AG08395 (cell line): Measurements from ENCODE around the gene HEBP2.
"Not testable (repeated sequence)": the region's sequence is repeated elsewhere in the genome, so short reads cannot be mapped to it uniquely, and the experiment has no call there.

ENCODE experiments used
- DNase-seq: peaks from one replicate; pipeline ENCODE4 v3.0.0; 2012; ENCODE audit warnings: mixed read lengths, low spot score

Gene HEBP2, protein sequence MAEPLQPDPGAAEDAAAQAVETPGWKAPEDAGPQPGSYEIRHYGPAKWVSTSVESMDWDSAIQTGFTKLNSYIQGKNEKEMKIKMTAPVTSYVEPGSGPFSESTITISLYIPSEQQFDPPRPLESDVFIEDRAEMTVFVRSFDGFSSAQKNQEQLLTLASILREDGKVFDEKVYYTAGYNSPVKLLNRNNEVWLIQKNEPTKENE

GRCh38 chr6:138403801-138404665 is at the start of gene HEBP2:
HEBP2 (plus strand) TSS chr6:138404223; CDS start chr6:138404496, 273 bp downstream.
- peak; percentile 79 for DNase-seq

DNA sequence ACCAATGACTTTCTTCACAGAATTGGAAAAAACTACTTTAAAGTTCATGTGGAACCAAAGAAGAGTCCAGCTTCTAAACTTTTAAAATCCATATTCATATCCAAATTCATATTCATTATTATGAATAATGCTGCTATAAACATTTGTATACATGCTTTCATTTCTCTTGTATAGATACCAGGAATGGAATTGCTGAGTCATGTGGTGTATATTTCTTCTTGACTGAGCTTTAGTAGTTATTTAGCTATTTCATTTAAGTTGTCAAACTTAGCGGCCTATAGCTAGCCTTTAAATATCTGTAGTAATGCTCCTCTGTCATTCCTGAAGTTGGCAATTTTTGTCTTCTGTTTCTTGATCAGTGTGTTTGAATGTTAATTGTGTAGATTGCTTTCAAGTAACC is 46.1 kb upstream of the HEBP2 start:
- no peak for DNase-seq

GRCh38 chr6:138368684-138369083 is 35.3 kb upstream of the HEBP2 start:
- DNase-seq = not testable (repeated sequence)

DNA sequence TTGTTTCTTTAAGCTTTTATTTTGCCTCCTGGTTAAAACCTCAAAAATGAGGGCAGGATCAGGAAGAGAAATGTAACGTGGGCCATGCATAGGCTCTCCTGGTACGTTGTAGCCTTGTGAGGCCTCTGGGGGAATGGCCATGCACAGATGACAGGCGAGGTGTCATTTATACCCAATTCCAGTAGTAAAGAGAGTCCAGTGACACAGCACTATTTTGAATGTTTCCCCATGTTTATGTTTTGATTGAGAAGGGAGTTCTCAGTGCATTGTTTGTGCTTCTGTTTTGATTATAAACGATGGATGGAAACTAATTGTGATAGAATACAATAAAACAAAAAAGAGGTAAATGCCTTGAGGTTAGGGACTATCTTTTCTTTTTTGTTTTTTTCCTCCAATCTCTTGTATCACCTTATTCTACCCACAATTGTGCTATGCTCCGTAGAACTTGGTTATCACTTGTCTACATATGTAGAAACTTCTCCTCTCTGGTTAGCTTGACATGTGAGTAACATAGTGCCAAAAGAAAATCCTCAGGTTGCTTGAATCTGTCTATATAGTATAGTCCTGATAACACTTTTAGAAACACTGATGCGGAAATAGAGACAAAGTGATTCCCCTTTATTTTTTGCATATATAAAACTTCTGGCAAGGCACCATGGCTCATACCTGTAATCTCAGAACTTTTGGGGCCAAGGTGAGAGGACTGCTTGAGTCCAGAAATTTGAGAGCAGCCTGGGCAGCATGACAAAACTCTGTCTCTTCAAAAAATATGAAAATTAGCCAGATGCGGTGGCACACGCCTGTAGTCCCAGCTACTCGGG is 33.2 kb upstream of the HEBP2 start:
- DNase-seq = no peak

- DNase-seq = no peak
These were observed 32.6 kb upstream of the HEBP2 start for GRCh38 chr6:138371452-138371711.

- DNase-seq = no peak
These were observed 32.3 kb upstream of the HEBP2 start for GRCh38 chr6:138371720-138372119.

DNA sequence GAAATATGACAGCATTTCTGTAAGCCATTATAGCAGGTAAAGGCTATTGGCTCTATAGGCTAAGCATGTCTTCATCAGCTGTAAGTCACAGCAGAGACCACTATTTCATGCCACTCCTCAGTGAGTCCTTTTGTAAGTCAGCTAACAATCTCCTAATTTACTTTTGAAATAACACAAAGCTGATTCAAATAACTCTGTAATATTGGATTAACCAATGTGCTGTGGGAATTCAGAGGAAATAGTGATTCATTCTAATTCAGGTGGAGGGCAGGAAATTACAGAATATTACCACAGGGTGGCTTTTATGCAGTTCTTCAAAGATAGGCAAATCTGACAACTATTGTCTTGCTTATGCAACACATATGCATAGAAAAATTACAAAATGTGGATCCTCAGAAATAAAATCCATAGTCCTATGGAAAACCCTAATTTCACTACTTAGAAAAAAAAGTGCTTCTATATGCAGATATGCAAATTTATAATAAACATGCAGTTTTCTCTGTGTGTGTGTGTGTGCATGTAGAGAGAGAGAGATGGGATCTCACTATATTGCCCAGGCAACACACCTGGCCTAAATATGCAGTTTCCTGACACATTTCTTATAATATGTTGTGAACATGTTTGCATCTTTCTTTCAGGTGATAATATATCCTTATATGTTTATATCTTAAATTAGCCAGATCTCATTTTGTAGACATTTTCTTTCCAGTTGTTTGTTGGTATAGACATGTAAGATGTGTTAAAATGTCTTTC is 31.1 kb upstream of the HEBP2 start:
- peak; percentile 10 for DNase-seq

DNA sequence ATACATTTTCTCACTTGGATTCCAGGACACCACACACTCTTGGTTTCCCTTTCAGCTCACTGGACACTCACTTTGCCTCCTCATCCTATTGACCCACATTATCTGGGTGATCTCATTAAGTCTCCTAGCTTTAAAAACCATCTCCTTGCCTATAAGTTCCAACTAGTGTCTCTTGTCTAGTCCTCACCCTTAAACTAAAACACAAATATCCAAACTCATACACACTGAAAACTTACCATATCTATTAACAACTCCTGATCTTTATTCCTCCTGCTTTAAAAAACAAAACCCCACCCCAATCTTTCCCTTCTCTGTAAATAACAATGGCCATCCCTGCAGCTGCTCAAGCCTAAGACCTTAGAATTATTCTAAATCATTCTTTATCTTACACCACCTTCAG is 29.8 kb upstream of the HEBP2 start:
- no peak for DNase-seq

- no peak for DNase-seq
These were observed 29.2 kb upstream of the HEBP2 start for GRCh38 chr6:138374815-138375214.

DNA sequence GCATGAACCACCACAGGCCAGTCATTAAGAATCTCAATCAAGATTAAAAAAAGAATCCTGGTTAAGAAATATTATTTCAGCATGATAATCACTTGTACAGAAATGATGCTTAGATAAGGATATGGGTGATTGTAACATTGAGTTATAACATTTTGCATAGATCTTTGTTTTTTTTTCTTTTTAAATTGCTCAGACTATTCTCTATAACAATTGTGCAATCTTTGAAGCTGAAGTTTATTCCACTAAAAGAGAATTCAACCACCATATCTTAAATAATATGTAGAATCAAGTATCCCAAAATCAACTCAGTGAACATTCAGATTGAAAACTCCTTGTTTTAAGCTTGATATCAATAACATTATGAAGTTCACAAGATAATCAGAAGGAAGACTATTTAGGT is 27.0 kb upstream of the HEBP2 start:
- no peak for DNase-seq

DNA sequence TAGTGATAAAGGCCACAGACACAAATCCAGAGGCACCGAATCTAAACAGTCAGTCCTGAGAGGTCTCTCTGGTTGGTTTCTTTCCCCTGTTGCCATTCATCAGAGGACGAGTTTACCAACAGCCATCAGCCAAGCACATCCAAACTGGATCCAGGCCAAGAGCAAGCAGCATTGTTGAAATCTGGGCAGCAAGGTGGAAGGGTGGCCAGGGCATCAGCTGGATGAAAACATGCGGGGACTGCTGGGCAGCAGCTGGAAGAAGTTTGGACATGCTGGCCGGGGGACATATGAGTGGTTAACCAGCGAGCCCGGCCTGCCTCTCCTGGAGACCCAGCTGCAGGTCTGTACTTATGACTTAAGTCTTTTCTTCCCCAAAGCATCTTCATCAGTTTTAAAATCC is 26.2 kb upstream of the HEBP2 start, which contains the start of gene SMIM28:
Gene SMIM28, plus strand, starts transcription at position 62 of the 400 bp plus-strand sequence. Its CDS starts 168 bp downstream, at position 230.
- DNase-seq = no peak

GRCh38 chr6:138378463-138378862 is 25.6 kb upstream of the HEBP2 start:
- no peak for DNase-seq

GRCh38 chr6:138382498-138383265 is 21.3 kb upstream of the HEBP2 start:
- no peak for DNase-seq

DNA sequence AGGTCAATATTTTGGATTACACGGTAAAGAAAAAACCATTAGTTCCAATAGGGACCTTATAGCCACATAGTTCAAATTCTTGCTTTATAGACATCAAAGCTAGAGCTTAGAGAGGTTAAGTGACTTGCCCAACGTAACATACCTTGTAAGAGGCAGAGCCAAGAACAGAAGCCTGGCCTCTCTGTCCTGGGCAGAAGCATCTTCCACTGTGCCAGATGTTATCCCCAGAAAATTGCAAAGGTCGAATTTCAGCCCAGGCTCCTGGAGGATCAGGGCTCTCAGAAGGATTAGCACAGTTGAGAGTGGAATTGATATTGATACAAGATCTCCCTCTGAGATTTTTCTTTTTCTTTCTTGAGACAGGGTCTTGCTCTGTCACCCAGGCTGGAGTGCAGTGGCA is 20.2 kb upstream of the HEBP2 start:
- DNase-seq = no peak

DNA sequence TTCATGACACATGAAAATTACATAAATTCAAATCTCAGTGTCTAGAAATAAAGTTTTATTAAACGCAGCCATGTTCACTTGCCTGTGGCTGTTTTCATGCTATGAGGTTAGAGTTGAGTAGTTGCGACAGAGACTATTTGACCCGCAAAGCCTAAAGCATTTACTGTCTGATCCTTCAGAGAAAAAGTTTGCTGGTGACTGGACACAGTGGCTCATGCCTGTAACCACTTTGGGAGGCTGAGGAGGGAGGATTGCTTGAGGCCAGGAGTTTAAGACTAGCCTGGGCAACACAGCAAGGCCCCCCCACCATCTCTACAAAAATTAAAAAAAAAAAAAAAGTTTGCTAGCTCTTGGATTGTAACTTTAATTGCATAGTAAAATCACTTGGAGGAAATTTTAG is 17.1 kb upstream of the HEBP2 start:
- DNase-seq = no peak

- DNase-seq = no peak
These were observed 16.2 kb upstream of the HEBP2 start for GRCh38 chr6:138387577-138388368.

- no peak for DNase-seq
These were observed 14.5 kb upstream of the HEBP2 start for GRCh38 chr6:138389551-138389950.

- DNase-seq = no peak
These were observed 9.9 kb upstream of the HEBP2 start for GRCh38 chr6:138393871-138394783.

DNA sequence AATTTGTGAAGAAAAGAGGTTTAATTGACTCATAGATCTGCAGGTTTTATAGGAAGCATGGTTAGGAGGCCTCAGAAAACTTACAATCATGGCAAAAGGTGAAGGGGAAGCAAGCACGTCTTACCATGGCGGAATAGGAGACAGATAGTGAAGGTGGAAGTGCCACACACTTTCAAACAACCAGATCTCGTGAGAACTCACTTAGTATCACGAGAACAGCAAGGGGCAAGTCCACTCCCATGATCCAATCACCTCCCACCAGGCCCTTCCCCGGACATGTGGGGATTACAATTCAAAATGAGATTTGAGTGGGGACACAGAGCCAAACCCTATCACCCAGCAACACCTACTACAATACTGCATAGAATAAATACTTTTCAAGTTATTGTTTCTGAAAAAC is 7.3 kb upstream of the HEBP2 start:
- DNase-seq = no peak
